ENCODE data around the gene CCR7.
A peak's percentile ranks its signal among the peaks of the same experiment; 100 is the strongest.

CCR7 gene, protein sequence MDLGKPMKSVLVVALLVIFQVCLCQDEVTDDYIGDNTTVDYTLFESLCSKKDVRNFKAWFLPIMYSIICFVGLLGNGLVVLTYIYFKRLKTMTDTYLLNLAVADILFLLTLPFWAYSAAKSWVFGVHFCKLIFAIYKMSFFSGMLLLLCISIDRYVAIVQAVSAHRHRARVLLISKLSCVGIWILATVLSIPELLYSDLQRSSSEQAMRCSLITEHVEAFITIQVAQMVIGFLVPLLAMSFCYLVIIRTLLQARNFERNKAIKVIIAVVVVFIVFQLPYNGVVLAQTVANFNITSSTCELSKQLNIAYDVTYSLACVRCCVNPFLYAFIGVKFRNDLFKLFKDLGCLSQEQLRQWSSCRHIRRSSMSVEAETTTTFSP

DNA sequence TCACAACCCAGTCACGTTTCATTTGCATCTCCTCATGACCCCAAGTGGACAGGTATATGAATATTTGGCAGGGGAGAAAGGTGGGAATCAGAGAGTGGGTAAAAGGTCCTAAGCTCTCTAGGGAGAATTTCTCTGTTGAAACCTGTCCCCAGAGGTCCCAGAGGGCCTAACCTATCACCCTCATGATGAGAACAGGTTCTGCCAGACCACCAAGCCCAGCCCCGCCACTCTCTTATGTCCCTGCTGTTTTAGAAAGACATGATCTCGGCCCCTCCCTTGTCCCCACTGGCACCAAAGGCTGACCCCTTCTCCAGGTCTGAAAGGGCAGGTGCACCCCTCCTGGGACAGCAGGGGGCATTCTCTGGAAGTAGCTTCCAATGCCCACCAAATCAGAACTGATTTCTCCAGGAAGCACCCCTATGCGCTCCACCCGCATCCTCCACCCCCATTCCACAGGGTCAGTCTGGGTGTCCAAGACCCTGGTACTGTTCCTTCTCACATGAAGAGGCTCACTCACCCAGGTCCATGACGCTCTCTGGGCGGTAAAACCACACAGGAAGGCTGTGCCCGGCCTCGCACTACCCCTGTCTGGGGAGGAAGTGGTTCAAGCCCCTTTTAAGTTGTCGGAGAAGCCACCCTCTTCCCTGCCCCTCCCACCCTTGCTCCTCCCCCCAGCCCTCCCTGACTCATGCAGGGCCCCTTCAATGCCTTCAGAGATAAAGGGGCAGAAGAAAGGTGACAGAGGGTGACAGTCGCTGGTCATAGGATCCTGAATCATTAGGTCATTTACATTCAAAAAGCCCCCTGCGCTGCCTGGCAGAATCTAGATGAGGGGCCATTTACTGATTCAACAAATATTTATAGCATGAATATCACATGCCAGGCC, at the start of gene CCR7:
Gene CCR7 (minus strand): TSS at position 590 of the 886 bp plus-strand sequence. CDS start 63 bp downstream, at position 527.
- DNase-seq = peak; percentile 43

DNA sequence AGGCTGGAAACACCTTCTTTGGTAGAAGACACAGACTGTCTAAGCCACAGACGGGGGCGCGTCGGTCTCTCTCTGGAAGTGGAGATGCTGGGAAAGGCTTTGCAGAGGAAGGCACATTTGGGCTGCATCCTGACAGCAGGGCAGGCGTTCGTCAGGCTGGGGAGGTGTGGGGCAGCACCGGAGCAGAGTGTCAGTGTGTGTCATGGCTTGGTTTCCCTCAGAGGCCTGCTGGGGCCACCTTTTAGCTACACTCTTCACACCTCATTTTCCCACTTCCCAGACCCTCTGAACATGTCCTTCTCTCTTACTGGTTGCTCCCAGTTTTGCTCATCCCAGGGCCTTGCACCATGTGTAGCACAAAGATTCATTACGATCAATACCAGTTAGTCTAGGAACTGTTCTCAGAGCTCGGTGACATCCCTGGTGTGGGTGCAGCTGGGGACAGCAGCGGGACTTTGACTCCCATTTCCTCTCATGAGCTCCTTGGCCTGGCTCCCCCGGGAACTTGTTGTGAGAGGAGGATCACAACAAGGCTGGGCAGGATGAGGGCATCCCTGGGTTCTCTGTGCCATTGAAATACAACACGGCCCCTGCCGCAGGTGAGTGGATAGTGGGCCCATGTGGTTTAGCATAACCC, 49.3 kb upstream of the CCR7 start:
- DNase-seq = no peak

DNA sequence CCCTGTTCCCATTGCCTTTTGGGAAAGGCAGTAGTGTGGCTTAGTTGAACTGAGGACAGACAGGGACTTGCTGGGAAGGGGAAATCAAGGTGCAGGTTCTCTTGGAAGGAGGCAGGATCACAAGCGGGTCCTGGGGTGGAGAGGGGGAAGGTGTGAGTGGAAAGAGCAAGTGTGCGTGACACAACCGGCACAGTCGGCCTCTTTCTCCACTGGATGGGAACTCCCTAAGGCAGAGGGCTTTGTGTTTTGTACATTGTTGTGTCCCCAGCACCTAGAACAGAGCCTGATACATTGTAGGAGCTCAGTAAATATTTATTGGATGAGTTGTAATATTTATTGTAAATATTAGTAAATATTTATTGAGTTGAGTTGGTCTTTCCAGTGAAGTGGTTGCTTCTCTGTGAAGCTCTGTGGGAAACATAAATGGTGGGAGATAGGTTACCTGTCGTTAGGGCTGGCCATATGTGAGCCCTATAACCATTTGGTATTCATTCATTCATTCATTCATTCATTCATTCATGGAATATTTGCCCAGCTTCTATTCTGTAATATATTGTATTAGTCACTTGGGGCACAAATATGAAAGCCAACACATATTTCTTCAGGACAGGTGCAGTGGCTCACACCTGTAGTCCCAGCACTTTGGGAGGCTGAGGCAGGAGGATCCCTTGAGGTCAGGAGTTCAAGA, 48.3 kb upstream of the CCR7 start:
- DNase-seq = no peak

DNA sequence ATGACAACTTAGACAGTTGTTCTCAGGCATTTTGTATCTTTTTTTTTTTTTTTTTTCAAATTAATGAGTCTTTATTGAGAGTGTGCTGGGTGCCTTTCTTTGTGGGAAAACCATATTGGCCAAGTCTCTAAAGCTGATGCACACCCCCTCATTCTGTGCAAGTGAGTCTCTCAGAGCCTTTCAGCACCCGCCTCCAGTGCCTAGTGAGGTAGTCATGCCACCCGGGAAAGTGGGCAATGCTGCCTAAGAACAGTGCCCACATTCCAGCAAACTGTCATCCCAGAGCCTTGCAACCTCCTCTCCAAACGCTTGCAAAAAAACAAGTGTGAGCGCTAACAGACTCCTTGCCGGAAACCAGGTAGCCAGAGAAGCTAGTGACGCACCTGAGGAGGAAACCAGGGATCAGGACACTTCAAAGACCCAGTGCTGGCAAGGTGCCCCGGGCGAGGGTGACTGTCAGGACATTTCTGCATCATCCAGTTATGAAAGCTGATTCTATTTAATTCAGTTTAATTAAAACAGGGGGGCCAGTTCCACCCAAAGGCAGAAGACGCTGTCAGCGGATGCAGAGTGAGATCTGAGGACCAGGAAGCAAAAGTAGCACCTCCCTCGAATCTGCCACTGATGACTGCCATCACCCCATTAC, 47.5 kb upstream of the CCR7 start:
- no peak for DNase-seq

DNA sequence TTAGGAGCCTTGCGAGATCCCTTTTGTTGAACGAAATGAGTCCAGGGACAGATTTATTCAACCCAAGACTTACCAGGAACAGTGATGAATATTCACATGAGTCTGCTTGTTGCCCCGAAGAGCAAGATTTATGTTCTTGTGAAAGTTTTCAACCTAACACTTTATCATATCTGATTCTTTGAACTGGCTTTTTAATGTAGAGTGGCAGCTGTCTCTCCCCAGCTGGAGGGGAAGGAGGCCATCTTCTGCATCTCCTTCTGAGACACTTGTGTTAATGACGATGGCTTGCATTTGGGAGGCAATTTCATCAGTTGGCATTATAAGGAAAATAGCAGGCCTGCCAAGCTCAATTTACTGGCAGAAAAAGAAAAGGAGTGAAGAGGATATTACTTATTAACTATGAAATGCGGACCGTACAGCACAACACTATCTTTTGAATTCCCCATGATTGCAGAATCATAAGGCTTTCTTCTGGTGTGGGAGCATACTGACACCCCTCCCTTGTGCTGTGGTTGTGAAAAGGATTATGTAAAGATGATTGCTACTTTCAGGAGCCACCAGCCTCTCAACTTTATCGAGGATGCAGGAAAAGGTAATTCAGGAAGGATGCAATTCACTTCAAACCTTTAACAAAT, 46.7 kb upstream of the CCR7 start:
- no peak for DNase-seq

DNA sequence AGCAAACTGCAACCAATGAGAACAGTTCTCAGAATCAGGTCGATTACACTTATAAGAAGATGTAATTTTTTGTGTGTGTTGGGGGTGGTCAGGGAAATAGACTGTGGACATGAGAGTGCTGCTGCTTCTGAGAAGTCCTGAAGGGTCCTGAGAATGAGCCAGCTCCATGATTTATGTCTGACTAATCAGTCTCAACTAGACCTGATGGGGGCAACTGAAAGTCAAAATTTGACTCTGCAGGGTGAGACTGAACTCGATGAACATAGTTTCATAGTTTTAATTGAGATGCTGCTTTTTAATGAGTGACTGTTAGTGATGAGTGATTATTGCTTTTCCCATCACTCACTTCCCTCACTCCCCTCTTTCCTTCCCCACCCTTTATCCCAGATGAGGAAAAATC, 45.1 kb upstream of the CCR7 start:
- DNase-seq = no peak

DNA sequence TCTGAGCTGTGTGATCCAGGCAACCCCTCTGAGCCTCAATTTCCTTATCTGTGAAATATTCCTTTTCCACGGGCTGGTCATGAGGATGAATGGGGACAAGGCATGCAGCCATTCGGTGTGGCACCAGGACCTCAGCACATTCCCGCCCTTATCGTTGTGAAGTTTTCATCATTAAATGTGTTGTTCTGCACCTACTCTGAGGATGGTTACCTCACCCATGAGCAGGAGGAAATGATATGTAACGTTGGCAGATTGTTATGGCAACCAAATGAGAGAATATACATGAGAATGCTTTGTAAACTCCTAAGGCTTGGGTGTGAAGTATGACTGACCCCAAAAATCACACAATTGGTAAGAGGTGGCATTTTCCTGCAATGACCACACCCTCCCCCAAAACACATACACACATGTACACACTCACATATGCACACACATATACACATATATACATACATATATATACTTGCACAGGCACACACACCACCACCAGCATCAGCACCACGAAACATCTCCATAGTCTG, 42.8 kb upstream of the CCR7 start:
- no peak for DNase-seq

DNA sequence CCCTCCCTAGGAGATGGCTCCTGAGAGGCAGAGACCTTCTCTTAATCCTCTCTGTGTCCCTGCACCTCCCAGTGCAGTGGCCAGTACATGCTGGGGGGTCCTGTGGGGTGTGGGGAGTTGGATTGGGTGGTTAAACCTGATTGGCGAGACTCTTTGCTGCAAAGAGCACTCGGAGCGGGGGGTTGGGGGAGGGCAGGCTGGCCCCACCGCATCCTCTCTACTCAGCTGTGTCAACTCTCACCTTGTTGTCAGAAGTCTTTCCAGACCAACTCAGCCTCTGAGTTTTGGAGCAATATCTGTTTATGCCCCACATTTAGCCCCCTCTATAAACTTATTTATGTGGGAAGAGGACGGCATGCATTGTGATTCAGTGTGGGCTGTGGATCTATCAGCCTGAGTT, 42.4 kb upstream of the CCR7 start:
- no peak for DNase-seq

DNA sequence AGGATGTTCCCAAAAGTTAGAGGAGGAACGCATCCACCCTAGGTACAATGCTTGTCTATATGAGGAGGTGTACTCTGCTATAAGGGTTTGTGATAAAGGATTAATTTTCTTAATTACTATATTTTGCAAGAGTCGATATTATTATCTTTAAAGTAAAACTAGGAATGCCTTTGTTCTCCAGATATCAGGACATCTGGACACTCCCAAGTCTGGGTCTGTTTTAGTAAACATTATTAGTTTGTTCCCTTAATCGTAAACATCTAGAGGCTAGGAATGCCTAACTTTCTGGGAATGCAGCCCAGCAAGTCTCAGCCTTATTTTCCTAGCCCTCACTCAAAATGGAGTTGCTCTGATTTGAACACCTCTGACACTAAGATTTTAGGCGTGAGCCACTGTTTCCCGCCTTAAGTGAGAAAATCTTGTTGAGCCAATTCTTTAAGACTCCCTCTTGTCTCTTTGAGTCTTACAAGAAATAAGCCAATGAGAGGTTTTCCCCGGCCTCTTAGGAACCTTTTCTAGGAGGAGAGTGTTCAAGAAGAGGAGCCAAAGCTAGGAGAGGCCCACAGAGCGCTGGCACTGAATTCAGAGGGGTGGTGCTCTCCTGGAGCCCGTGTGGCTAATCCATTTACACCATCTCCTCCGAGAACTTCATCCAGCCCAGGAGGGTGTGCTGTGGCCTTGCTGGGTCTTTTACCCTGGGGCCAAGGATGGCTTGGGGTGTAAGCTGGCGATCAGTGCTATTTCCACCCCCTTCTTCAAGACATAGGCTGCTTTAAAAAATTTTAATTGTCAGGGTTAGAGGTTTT, 41.5 kb upstream of the CCR7 start:
- DNase-seq = no peak

DNA sequence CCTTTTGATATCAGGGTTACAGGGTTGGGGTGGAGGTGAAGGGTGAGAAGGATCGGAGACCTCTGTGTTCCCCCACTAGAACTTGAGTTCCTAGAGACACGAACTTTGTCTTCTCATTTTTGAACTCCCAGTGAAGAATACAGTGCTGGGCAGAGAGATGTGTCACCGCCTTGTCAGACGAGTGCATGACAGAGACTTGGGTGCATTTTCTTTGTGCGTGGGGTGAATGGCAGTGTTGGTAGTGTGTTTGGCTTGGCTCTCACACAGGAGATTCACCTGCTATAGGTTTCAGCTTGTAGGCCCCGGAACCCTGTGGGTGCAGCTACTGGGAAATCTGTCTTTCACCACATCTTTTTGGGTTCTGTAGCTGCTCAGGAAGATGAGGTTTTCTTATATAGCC, 40.0 kb upstream of the CCR7 start:
- no peak for DNase-seq

DNA sequence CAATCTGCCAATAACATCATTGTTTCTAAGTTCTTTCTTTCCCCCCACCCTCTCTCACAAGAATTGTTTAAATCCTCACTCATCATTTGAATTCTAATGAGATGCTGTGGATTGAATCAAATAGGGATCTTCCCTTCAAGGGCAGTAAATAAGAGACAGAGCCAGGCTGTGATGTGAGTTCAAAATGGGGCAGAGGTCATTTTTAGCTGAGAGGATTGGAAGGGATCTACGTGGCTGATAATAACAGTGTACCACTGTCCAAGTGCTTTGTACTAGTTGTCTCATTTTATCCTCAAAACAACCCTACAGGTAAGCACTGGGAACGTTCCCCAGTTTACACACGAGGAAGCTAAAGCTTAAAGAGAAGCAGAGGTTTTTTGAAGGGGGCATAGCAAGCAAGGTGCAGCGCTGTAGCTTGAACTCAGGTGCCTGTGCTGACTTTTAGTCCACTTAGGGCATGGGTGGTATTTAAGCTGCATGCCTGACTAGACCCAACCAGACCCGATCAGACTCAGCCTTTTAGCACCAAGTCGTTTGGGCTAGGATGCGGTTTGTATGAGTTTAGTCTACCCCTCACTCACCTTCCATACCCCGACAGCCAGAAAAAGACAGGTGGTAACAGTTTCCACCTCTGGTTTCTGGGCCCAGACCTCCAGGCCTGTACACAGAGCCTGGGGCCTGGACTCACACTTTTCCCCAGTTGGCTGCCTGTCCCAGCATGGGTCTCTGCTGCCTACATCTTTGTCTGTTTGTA, 39.2 kb upstream of the CCR7 start:
- DNase-seq = no peak

DNA sequence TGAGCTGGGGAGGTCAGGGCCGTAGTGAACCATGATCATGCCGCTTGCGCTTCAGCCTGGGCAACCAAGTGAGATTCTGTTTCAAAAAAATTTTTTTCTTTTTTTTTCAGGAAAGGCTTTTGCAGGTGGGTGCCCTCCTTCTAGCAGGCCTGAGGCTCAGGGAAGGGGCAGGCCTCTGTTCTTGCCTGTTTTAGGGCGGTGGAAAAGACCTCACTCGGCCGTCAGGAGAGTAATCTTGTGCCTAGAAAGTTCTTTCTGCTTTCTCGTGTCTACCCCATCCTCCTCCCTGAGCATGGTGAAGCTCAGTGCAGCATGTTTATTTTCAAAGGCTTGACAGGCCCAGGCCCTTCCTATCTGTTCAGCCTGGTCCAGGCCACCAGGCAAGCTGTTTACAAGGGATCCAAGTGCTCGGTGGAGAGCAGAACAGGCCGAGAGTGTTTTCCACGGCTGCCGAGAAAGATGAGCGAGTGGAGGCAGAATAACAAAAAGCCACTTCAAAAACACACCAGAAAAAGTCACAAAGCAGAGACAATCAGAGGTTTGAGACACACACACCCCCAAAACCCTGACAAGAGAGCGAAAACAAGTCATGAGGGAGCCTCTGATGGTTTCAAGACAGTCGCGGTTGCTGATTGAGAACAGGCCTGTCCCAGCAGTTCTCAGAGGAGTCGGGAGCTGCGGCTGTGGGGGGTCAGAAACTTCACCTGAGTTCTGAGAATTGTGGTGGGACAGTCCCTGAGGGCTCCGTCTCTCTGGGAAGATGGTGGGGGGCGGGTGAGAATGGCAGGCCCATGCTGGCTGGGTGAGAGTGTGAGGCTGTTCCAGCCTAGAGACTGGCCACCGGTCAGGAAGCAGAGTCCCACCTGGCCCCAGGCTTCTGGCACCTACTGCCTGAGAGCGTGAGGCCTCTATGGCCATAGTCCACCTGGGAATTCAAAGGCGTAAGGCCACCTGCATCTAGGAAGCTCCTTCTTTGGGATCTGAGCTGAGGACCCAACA, 37.5 kb upstream of the CCR7 start:
- peak; percentile 81 for DNase-seq

DNA sequence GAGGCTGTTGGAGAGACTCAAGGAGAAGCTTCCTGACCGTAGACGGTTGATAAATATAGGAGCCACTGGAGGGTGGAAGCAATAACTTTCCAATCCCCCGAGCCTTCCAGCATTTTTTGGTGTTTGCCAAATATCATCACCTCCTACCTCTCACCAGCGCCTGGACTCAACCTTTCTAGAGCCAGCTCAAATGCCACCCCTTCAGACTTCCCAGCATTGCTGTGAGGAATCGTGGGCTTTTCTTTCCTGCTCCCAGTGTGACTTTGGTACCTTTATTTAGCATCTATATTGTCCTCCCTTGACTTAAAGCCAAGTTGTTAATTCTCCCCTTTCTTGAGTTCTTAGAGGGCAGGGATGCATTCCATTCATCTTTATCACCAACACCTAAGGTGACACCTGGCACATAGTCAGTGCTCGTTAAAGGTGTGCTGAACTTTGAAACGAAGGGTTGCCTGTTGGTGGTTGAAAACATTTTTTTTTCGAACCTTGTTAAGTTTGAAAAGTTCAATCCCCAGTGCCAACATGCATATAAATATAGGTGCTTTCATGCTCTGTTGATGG, 35.3 kb upstream of the CCR7 start:
- no peak for DNase-seq

DNA sequence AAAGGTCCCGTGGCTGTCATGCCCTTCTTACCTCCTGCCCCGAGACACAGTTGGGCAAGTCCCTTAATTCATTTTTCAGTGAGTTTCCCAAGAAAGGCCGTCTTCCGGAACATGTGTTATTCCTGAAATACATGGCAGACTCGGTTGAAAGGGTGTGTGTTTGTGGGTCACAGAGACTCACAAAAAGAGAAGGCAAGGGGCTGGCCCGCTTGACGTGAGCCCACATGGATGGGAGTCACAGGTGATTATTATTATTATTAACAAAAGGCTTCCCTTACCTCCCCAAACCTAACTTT, 34.1 kb upstream of the CCR7 start:
- DNase-seq = no peak

DNA sequence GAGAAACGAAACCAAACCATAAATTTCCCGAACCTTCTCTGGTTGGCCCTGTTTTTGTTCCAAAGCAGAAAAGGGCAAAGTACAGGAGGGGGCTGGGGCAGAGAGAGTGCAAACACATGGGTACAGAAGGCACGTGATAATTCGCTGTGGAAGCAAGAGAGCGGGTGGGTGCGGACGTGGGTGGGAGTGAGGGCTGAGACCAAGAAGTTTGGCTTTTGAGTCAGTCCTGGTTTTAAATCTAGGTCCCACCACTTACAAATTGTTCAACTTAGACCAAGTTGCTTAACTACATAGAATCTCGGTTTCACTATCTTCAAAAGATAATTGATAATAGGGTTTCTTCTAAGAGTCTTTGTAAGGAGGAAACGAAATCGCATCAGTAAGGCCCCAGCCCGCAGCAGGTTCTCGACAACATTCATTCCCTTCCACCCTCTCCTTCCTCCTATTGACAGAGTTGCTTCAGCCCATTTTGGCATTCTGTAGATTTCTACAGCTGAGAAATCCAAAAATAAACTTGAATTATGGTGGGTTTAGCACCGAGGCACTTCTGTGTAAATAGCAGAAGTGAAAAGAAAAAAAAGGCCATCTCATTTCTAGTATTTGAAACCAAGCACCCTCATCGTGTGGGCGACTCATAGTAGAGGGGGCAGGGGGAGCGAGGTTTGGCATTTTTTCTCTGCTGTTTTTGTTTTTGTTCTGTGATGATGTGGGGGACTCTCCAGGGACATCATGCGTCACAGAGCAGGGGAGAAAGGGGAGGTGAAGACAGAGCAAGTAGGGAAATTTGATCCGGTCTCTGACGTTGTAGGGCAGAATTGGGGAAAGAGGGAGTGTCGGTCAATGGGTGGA, 33.6 kb upstream of the CCR7 start:
- peak; percentile 36 for DNase-seq

DNA sequence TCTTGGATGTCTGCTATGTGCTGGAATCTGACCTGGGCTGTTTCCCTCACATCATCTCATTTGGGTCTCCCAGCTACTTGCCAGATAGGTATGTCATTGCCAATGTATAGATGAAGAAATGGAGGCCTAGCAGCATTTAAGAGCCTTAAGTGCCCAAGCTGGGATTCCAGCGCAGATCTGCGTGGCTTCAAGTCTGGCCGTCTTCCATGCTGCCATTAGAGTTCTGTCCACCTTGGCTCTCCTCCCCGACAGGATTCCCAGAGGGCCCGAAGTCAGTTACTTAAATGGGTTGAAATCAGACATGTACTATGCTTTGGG, 33.0 kb upstream of the CCR7 start:
- no peak for DNase-seq

DNA sequence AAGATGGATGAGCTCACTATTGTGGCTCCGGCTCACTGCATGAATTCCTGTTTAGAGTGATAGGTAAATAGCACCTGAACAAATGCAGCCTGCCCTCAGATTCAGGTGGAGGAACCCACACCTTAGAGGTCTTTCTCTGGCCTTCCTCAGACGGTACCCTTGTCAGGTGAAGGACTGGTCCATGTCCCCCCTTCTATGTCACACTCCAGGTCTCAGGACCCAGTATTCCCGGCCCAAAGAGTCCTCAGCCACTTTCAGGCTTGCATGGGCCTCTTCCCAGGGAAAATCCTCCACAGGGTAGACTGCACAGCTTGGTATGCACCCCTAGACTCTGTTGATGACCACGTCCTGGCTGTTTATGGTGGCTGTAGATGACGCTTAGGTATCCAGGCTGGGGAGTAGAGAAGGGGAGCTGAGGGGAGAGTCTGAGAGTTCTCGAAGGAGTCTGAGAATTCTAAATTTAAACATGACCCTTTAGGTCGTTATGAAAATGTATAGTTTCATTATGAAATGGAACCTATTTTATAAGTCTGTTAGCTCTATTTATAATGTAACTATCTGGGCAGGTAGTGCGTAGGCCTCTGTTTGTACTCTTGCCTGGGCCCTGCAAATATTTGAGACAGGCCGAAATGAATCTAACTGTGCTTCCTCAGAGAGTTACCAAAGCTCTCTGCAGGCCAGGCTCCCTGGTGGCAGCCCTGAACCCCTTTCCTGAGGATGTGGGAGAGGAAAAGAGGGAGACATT, 32.5 kb upstream of the CCR7 start:
- DNase-seq = peak; percentile 40
